GM19463 (cell line): ENCODE measurements around the gene MMP23B.
"Not testable (repeated sequence)": the region's sequence is repeated elsewhere in the genome, so short reads cannot be mapped to it uniquely, and the experiment has no call there.

Source experiments
- ATAC-seq: cut with Tn5 transposase; IDR thresholded peaks from one replicate; pipeline ENCODE4 v1.9.1; 2021; ENCODE audit warnings: mild to moderate bottlenecking, moderate library complexity; ENCODE audit not compliant: unreplicated experiment

Gene MMP23B

GRCh38 chr1:1664318-1664717 is 32.3 kb downstream of the MMP23B start:
- ATAC-seq = not testable (repeated sequence)

DNA sequence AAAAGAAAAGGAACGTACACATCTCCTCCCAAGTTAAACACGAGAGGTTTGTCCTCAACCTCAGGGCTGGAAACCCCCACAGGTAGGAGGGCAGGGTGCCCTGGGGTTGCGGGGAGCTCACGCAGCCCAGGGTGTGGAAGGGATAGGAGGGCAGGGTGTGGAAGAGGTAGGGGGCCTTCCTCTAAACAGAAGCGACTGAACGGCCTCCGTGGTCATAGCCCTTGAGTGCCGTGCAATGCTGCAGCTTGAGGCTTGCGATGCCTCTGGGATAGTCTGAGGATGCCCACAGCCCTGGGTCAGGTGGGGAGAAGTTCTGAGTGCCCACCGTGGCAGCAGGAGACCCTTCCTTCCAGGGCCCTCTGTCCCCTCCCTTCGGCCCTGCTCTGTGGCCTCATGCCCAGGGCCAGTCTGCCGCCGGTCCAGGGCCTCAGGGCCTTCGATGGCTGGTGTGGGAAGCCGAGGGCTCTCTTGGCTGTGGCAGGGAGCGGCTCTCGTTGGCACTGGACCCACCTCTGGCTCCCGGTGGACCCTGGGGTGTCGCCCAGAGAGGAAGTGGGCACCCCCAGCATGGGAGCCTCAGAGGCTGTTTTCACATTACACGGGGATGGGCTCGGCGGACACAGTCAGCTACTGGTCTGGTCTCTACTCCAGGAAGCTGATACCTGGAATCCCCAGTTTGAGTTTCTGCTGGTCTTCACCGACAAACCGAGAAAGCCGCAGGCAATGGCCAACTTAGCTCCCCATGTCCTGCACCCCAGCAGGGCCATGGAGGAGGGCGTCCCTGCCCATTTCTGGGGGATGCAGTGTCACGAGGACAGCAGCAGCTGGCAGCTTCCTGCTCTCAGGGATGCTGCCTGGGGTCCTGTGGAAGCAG is 33.2 kb downstream of the MMP23B start:
- ATAC-seq = no peak

- ATAC-seq = no peak
Measured at GRCh38 chr1:1665815-1666251, 33.9 kb downstream of the MMP23B start.

GRCh38 chr1:1666526-1666925 is 34.6 kb downstream of the MMP23B start:
- ATAC-seq = no peak

DNA sequence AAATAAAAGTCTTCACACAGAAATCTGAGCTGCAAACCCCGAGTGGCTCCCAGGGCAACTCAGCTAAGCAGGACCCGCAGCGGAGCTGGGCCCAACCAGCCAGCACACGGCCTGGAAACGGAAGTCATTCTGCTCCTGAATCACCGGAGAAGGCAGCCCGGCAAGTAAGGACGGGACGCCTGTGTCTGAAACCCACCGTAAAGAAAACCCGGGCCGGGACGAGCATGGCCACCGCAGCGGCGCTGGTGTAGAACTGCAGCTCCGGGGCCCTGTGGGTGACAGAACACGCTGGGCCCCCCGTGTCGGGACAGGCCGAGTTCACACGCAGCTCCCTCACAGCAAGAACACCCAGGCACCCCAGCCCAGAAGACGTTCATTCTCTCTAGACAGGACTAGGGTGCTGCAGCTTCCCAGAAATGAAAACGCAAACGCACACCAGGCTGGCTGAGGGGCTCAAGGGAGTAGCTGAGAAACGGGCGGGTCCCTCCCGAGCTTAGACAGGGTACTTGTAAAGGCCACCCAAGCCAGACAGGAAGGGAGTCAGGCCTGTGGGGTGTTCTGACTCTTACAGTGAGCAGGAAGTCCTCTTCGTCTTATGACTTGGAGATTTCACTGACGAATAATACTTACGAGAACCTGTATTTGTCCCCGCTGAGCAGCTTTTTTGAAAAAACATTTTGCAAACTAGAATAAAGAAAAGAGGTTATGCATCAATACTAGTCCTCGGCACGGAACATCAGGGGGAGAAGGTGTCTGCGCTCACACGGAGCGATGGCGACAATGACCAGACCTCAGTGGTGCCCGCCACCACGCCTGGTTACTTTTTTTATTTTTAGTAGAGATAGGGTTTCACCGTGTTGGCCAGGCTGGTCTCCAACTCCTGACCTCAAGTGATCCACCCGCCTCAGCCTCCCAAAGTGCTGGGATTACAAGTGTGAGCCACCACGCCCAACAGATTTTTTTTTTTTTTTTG is 37.8 kb downstream of the MMP23B start:
- no peak for ATAC-seq

DNA sequence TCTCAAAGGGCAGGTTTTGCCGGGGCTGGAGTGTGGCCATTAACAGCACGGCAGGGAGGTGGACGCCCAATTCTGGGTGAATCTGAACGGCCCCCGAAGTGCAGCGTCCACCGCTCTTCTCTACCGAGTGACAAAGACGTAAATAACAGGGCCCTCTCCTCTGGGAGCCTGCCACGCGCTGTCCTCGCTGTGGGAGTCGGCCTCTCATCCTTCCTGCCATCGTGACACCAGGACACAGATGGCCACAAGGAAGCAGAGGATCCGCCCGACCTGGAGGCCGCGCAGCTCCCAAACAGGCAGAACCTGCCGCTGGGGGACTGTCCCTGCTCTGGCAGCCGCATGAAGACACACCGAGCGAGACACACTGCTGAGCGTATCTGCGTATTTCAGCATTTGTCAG is 38.9 kb downstream of the MMP23B start:
- ATAC-seq = no peak

GRCh38 chr1:1671365-1672119 is 39.6 kb downstream of the MMP23B start:
- no peak for ATAC-seq

- no peak for ATAC-seq
Measured at GRCh38 chr1:1672181-1672965, 40.4 kb downstream of the MMP23B start.

DNA sequence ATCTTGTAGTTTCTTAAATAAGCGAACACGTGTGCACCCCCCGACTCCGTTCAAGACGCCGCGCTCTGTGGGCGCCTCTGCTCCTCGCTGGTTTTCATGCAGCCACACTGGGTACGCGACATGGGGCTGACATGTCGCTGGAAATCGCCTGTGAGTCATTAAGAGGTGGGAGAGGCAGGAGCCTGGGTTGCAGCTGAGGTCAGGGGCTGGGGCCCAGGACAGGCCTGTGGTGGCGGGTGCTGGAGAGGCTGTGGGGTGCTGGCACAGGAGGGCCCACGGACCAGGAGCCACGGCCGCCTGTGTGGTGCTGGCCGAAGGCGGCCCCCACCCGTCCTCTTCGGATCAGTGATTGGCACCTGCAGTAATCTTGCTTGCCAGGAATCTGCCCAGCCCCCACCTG is 42.8 kb downstream of the MMP23B start:
- not testable (repeated sequence) for ATAC-seq

DNA sequence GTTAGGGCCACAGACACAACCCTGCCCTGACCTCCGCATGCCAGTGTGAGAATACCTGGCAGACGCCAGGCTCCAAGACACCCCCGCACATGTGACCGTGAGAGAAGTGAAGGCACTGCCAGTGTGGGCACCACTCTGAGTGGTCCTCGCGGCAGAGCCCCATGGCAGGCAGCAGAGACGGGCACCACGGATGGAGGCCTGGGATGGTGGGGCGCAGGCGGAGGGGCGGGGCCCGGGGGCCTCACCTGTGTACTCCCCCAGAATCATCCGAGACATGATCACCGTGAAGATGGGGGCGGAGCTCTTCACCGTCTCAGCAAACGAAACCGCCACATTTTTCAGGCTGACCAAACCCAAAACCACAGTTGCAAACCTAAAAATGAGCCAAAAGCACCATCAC is 43.2 kb downstream of the MMP23B start:
- not testable (repeated sequence) for ATAC-seq

GRCh38 chr1:1676087-1676486 is 44.1 kb downstream of the MMP23B start:
- ATAC-seq = not testable (repeated sequence)

GRCh38 chr1:1677718-1678580 is 46.0 kb downstream of the MMP23B start:
- peak; percentile 53 for ATAC-seq

DNA sequence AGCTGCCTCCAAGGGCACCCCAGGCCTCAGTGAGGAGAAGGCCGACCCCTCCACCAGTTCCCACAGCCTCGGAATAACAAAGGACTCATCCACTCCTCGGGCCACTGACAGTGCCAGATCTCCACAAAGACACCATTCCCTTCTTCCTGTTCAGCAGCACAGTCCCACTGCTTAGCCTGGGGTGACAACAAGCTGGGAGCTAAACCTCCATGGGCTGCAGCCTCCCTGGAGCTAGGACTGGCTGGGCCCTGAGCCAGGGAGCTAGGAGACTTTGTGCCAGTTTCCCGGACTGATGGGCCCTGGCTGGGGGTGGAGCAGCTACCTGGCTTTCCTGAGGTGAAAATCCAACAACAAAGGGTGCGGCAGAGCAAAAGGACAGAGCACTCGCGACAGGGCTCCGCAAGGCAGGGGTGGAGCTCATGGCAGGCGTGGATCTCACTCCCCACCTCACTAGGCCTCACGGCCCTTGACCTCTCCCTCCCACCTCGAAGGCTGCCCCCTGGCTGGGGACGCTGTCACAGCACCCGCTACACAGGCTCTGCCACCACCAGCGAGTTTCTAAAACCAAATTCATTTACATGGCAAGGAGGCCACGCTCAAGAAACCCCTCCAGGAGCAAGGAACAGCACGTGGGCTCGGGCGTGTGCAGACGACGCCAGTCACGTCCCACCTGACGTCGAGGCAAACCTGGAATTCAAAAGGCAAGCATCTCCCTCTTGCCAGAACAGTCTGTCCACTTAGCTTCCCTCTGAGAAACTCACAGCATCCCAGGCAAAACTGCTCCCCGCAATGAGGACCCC is 46.8 kb downstream of the MMP23B start:
- ATAC-seq = no peak

DNA sequence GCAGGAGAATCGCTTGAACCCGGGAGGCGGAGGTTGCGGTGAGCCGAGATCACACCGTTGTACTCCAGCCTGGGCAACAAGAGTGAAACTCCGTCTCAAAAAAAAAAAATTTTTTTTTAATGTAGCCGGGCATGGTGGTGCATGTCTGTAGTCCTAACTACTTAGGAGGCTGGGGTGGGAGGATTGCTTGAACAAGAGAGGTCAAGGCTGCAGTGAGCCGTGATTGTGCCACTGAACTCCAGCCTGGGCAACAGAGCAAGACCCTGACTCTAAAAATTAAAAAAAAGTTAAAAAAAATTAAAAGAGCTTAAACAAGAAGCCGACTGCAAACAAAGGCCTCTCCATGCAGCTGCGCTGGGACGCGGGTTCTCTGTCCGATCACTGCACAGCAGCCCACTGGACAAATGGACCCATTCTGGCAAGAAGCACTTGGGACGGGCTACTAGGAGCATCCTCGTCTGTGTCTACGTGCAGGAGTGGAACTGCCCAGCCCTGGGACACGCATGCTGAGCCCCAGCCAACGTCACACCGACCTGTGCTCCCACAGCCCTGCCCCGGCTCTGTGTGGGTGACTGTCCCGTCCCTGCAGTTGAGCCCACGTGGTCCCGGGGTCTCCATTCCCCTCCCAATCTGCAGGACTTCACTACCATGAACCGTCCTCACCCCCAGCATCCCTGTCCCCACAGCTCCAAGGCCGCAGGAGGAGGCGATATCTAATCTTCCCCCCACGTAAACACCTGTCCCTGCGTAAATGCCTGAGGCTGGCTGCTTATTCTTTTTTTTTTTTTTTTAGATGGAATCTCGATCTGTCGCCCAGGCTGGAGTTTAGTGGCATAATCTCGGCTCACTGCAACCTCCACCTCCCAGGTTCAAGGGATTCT is 48.3 kb downstream of the MMP23B start:
- no peak for ATAC-seq

- ATAC-seq = no peak
Measured at GRCh38 chr1:1680912-1681273, 48.9 kb downstream of the MMP23B start.

GRCh38 chr1:1683104-1683905 is 51.3 kb downstream of the MMP23B start:
- no peak for ATAC-seq
